Activated B cell treated with CpG ODN at 0.5 μM for 24 hours (primary cell): ENCODE measurements around the gene MCMBP. TPM values are rescaled to one million over a fixed set of nuclear protein-coding genes. Genes with fewer than 3 reads are reported as not detected.

Source experiments
- ATAC-seq: fragments of 200-7000 bp; cut with Tn5 transposase; one replicate; pipeline ENCODE4 v1.10.0; 2021; ENCODE audit warnings: low read depth, mild to moderate bottlenecking, moderate library complexity
- CTCF ChIA-PET: fragments of 350-600 bp; sonication (Branson Sonifier 250); formaldehyde crosslinking; loops from one replicate; lab custom pipeline; 2021; ENCODE audit warnings: antibody characterized with exemption; lab: Charles Lee
- POLR2A ChIA-PET: fragments of 350-600 bp; sonication (Branson Sonifier 250); formaldehyde crosslinking; loops from one replicate; lab custom pipeline; 2021; ENCODE audit warnings: antibody characterized with exemption; lab: Charles Lee
- DNase-seq: peaks from one replicate; pipeline ENCODE4 v3.0.0; 2022
- H3K27ac Mint-ChIP-seq: one replicate; pipeline ENCODE4 v1.8.0; 2020; ENCODE audit warnings: mixed read lengths
- H3K27me3 Mint-ChIP-seq: one replicate; pipeline ENCODE4 v1.8.0; 2021; ENCODE audit warnings: mixed read lengths
- H3K36me3 Mint-ChIP-seq: one replicate; pipeline ENCODE4 v1.8.0; 2021; ENCODE audit warnings: low read depth, mixed read lengths
- H3K4me1 Mint-ChIP-seq: one replicate; pipeline ENCODE4 v1.8.0; 2021; ENCODE audit warnings: mixed read lengths
- H3K4me3 Mint-ChIP-seq: one replicate; pipeline ENCODE4 v1.8.0; 2020; ENCODE audit warnings: mild to moderate bottlenecking, mixed read lengths
- H3K9me3 Mint-ChIP-seq: one replicate; pipeline ENCODE4 v1.8.0; 2020; ENCODE audit warnings: mixed read lengths
- CTCF ChIP-seq: fragments of 200-600 bp; IDR thresholded peaks from one replicate; pipeline ENCODE4 v1.8.0; 2022; ENCODE audit warnings: antibody characterized with exemption, mild to moderate bottlenecking
- intact Hi-C: fragments of 100-400 bp; cut with micrococcal nuclease; formaldehyde crosslinking; loops from one replicate; pipeline ENCODE4 v1.15.1; 2024
- total RNA-seq: library from RNA; stranded (reverse); gene quantifications from 2 replicates; pipeline ENCODE4 v1.2.3, GENCODE V29; 2022

MCMBP gene
- total RNA-seq, 1 donor from 2014 or later, result 41.9 TPM

- CTCF ChIA-PET, result interaction anchor here (0.6 to 2.2 kb wide), 2 partner anchors 68 to 110 kb away, joined by 3 to 9 read pairs; no protein-coding TSS in a partner anchor
- no peaks in the 10 kb centered on the region for H3K27me3 Mint-ChIP-seq
- H3K9me3 Mint-ChIP-seq, result no peaks in the 10 kb centered on the region
- peaks cover 63% of the 10 kb centered on the region for H3K36me3 Mint-ChIP-seq
- no peak for TF ChIP-seq CTCF
- DNase-seq (no peak), ATAC-seq (no peak)
- POLR2A ChIA-PET, result no interaction called here
- H3K4me1 Mint-ChIP-seq, result peaks cover 15% of the 10 kb centered on the region
- H3K4me3 Mint-ChIP-seq, result no peak overlapping the region
- no peak overlapping the region for H3K27ac Mint-ChIP-seq
- intact Hi-C loops, result no loop called here
Observed at GRCh38 chr10:119817991-119818888, 54.4 kb downstream of the MCMBP start.

- CTCF ChIA-PET, result interaction anchor here (1.3 to 1.4 kb wide), 2 partner anchors 44 to 65 kb away, joined by 3 to 4 read pairs; no protein-coding TSS in a partner anchor
- intact Hi-C loops, result no loop called here
- H3K27ac Mint-ChIP-seq, result no peak overlapping the region
Observed at GRCh38 chr10:119815671-119816070, 57.0 kb downstream of the MCMBP start.

GRCh38 chr10:119812684-119813083, 60.0 kb downstream of the MCMBP start:
- Mint-ChIP-seq H3K36me3 (peaks cover 55% of the 10 kb centered on the region), H3K27me3 (no peaks in the 10 kb centered on the region), H3K4me3 (no peak overlapping the region), H3K9me3 (no peaks in the 10 kb centered on the region), H3K27ac (no peak overlapping the region), H3K4me1 (peaks cover 29% of the 10 kb centered on the region)
- intact Hi-C loops, result loop anchor here (5.0 kb wide), 1 partner anchor 125 kb away; no protein-coding TSS in a partner anchor
- ATAC-seq, result no peak
- TF ChIP-seq CTCF, result no peak
- CTCF ChIA-PET, result interaction anchor here (0.8 to 1.0 kb wide), 2 partner anchors 62 to 126 kb away, joined by 3 read pairs; no protein-coding TSS in a partner anchor
- DNase-seq, result no peak
- POLR2A ChIA-PET, result no interaction called here

More at GRCh38 chr10:119815671-119816070, 57.0 kb downstream of the MCMBP start:
- no peak for DNase-seq
- no peak for ATAC-seq
- Mint-ChIP-seq H3K27me3 (no peaks in the 10 kb centered on the region), H3K9me3 (no peaks in the 10 kb centered on the region), H3K36me3 (peaks cover 62% of the 10 kb centered on the region), H3K4me3 (no peak overlapping the region), H3K4me1 (peaks cover 20% of the 10 kb centered on the region)
- POLR2A ChIA-PET, result no interaction called here
- TF ChIP-seq CTCF, result no peak

- POLR2A ChIA-PET, result interaction anchor here (1.2 kb wide), 1 partner anchor 106 kb away, joined by 5 read pairs; no protein-coding TSS in a partner anchor
- H3K4me3 Mint-ChIP-seq, result no peak overlapping the region
- DNase-seq, result no peak
- H3K27me3 Mint-ChIP-seq, result no peaks in the 10 kb centered on the region
- CTCF ChIA-PET, result no interaction called here
- no peak overlapping the region for H3K27ac Mint-ChIP-seq
- TF ChIP-seq CTCF, result no peak
- peaks cover 50% of the 10 kb centered on the region for H3K36me3 Mint-ChIP-seq
- H3K4me1 Mint-ChIP-seq, result peaks cover 26% of the 10 kb centered on the region
- intact Hi-C loops, result loop anchor here (5.0 kb wide), 1 partner anchor 124 kb away; no protein-coding TSS in a partner anchor
- no peak for ATAC-seq
- H3K9me3 Mint-ChIP-seq, result no peaks in the 10 kb centered on the region
Observed at GRCh38 chr10:119811122-119811521, 61.5 kb downstream of the MCMBP start.
